DOHH2 (cell line): ENCODE data around the gene RAPGEF1.

Experiments
- H3F3A ChIP-seq: fragments of 200-600 bp; sonication (generic), shearing (Covaris generic); 2 replicates; pipeline ENCODE4 v1.6.0; 2016; ENCODE audit warnings: antibody characterized with exemption, mild to moderate bottlenecking; ENCODE audit not compliant: control insufficient read depth, insufficient read depth
- H3K27ac ChIP-seq: fragments of 200-600 bp; sonication (generic); 2 replicates; pipeline ENCODE4 v1.5.1; 2014; ENCODE audit warnings: low read depth, mild to moderate bottlenecking, low read length, moderate library complexity
- H3K27me3 ChIP-seq: fragments of 200-600 bp; sonication (generic); 2 replicates; pipeline ENCODE4 v1.6.1; 2014; ENCODE audit warnings: mild to moderate bottlenecking, low read length, mixed read lengths; ENCODE audit not compliant: control insufficient read depth
- H3K36me3 ChIP-seq: fragments of 200-600 bp; sonication (generic); 2 replicates; pipeline ENCODE4 v1.6.1; 2014; ENCODE audit warnings: mild to moderate bottlenecking, low read length, moderate library complexity, mixed read lengths; ENCODE audit not compliant: control insufficient read depth
- H3K4me1 ChIP-seq: fragments of 200-600 bp; sonication (generic); 2 replicates; pipeline ENCODE4 v1.6.1; 2014; ENCODE audit warnings: mild to moderate bottlenecking, low read length, mixed read lengths; ENCODE audit not compliant: control insufficient read depth
- H3K4me2 ChIP-seq: fragments of 200-600 bp; sonication (generic); 2 replicates; pipeline ENCODE4 v1.6.0; 2014; ENCODE audit warnings: mild to moderate bottlenecking, low read length, moderate library complexity
- H3K4me3 ChIP-seq: fragments of 200-600 bp; sonication (generic); 2 replicates; pipeline ENCODE4 v1.5.1; 2014; ENCODE audit warnings: mild to moderate bottlenecking, low read length, mixed read lengths
- H3K79me2 ChIP-seq: fragments of 200-600 bp; sonication (generic); 2 replicates; pipeline ENCODE4 v1.6.1; 2014; ENCODE audit warnings: mild to moderate bottlenecking, low read length, mixed read lengths; ENCODE audit not compliant: control insufficient read depth
- H3K9me2 ChIP-seq: fragments of 200-600 bp; sonication (generic); replicated peaks from 2 replicates; pipeline ENCODE4 v1.6.1; 2014; ENCODE audit warnings: mild to moderate bottlenecking, low read length, mixed read lengths; ENCODE audit not compliant: control insufficient read depth
- H3K9me3 ChIP-seq: fragments of 200-600 bp; sonication (generic); 2 replicates; pipeline ENCODE4 v1.6.1; 2014; ENCODE audit warnings: antibody characterized with exemption, low read length, mixed read lengths; ENCODE audit not compliant: control insufficient read depth, insufficient read depth
- H4K20me1 ChIP-seq: fragments of 200-600 bp; sonication (generic); 2 replicates; pipeline ENCODE4 v1.6.0; 2014; ENCODE audit warnings: low read depth, mild to moderate bottlenecking, antibody characterized with exemption, low read length, moderate library complexity; ENCODE audit not compliant: control insufficient read depth, insufficient read depth
- EZH2phosphoT487 ChIP-seq: fragments of 200-600 bp; sonication (generic); IDR thresholded peaks from 2 replicates; pipeline ENCODE4 v1.6.1; 2017; ENCODE audit warnings: borderline replicate concordance, mild to moderate bottlenecking, antibody characterized with exemption, low read length, moderate library complexity, mixed read lengths
- TF ChIP-seq, protein P1 (sequence below): fragments of 200-600 bp; sonication (generic); IDR thresholded peaks from one replicate; pipeline ENCODE4 v1.5.1; 2014; ENCODE audit warnings: antibody characterized with exemption, mild to moderate bottlenecking, low read depth, low read length; ENCODE audit not compliant: poor library complexity, severe bottlenecking

RAPGEF1 gene

DNA sequence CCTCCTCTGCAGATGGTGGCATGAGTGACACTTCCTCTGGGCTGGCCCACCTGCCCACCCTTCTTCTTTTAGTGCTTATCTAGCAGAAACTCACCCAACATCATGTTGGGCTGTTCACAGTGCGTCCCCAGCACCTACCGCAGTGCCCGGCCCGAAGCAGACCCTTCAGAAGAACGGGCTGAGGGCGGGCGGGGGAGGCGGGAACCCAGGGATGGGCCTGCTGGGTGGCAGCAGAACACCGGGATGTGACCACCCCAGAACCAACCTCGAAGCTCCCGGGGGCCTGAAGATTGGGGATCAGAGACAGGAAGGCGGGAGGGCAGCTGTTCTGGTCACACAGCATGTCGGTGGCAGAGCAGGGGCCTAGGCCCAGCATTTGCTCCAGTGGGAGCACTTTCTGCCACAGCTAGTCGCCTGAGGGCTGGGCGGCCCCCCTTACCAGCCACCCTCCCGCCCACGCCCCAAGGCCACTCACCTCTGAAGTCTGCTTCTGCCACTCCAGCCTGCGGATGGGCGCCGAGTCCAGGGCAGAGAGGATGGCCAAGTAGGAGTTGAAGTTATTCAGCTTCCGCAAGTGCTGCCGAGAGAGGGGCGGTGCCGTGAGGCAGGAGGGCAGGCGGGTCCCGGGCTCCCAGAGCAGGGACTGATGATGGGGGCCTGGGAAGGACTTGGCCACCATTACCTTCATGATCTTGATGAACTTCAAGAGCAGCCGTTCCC, 155.9 kb downstream of the RAPGEF1 start:
- Histone ChIP-seq H3F3A (no peaks in the 10 kb centered on the region), H3K9me3 (no peaks in the 10 kb centered on the region), H3K79me2 (no peaks in the 10 kb centered on the region), H3K36me3 (peaks cover 65% of the 10 kb centered on the region), H3K4me1 (peaks cover 13% of the 10 kb centered on the region), H3K9me2 (no peaks in the 10 kb centered on the region), H3K27me3 (no peaks in the 10 kb centered on the region), H3K27ac (no peak overlapping the region), H3K4me3 (no peak overlapping the region), H4K20me1 (no peaks in the 10 kb centered on the region), H3K4me2 (no peak overlapping the region)
- no peak for TF ChIP-seq EZH2phosphoT487
- TF ChIP-seq, protein P1, sequence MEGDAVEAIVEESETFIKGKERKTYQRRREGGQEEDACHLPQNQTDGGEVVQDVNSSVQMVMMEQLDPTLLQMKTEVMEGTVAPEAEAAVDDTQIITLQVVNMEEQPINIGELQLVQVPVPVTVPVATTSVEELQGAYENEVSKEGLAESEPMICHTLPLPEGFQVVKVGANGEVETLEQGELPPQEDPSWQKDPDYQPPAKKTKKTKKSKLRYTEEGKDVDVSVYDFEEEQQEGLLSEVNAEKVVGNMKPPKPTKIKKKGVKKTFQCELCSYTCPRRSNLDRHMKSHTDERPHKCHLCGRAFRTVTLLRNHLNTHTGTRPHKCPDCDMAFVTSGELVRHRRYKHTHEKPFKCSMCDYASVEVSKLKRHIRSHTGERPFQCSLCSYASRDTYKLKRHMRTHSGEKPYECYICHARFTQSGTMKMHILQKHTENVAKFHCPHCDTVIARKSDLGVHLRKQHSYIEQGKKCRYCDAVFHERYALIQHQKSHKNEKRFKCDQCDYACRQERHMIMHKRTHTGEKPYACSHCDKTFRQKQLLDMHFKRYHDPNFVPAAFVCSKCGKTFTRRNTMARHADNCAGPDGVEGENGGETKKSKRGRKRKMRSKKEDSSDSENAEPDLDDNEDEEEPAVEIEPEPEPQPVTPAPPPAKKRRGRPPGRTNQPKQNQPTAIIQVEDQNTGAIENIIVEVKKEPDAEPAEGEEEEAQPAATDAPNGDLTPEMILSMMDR: no peak

DNA sequence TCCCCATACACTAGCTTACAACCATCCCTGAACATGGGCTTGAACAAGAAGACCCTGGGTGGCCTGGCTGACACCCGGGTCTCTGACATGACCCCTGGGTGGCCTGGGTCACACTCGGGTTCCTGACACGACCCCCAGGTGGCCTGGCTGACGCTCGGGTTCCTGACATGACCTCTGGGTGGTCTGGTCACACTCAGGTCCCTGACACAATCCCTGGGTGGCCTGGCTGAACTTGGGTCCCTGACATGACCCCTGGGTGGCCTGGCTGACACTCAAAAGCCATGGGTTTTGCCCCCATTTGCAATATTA, 156.6 kb downstream of the RAPGEF1 start:
- no peak for TF ChIP-seq EZH2phosphoT487
- TF ChIP-seq, protein P1: no peak
- peaks cover 64% of the 10 kb centered on the region for H3K36me3 ChIP-seq
- no peaks in the 10 kb centered on the region for H4K20me1 ChIP-seq

GRCh38 chr9:131582466-131583336, 157.2 kb downstream of the RAPGEF1 start:
- H3K27me3 ChIP-seq: no peaks in the 10 kb centered on the region
- no peak overlapping the region for H3K4me3 ChIP-seq
- H3K4me1 ChIP-seq: peaks cover 15% of the 10 kb centered on the region
- no peaks in the 10 kb centered on the region for H3K9me2 ChIP-seq
- no peaks in the 10 kb centered on the region for H4K20me1 ChIP-seq
- H3K9me3 ChIP-seq: no peaks in the 10 kb centered on the region
- no peaks in the 10 kb centered on the region for H3F3A ChIP-seq
- H3K79me2 ChIP-seq: no peaks in the 10 kb centered on the region
- no peak overlapping the region for H3K4me2 ChIP-seq
- TF ChIP-seq, protein P1: no peak
- TF ChIP-seq EZH2phosphoT487: no peak
- H3K27ac ChIP-seq: no peak overlapping the region
- H3K36me3 ChIP-seq: peaks cover 67% of the 10 kb centered on the region

More for the DNA sequence above, 156.6 kb downstream of the RAPGEF1 start:
- Histone ChIP-seq H3K27me3 (no peaks in the 10 kb centered on the region), H3F3A (no peaks in the 10 kb centered on the region), H3K9me2 (no peaks in the 10 kb centered on the region), H3K4me1 (peaks cover 15% of the 10 kb centered on the region), H3K4me2 (no peak overlapping the region), H3K27ac (no peak overlapping the region), H3K4me3 (no peak overlapping the region), H3K9me3 (no peaks in the 10 kb centered on the region), H3K79me2 (no peaks in the 10 kb centered on the region)
